DND-41 (cell line): ENCODE measurements around the gene ALDH1A2.

Source experiments
- CTCF ChIP-seq: IDR thresholded peaks from 2 replicates; pipeline ENCODE4 v1.5.1; 2012; ENCODE audit warnings: borderline replicate concordance, low read length, moderate library complexity, mild to moderate bottlenecking; ENCODE audit not compliant: poor library complexity, severe bottlenecking; ENCODE audit errors: extremely low read depth
- EZH2 ChIP-seq: IDR thresholded peaks from 3 replicates; pipeline ENCODE4 v1.6.1; 2012; ENCODE audit warnings: borderline replicate concordance, low read depth, mild to moderate bottlenecking, moderate library complexity, low read length, inconsistent platforms; ENCODE audit not compliant: severe bottlenecking

- TF ChIP-seq CTCF (no peak), EZH2 (no peak)
Observed at GRCh38 chr15:58044551-58044950, 21.0 kb downstream of the ALDH1A2 start.
